Fibroblast of lung (primary cell): ENCODE data around the gene ATXN7L1.

Experiments
- CTCF ChIP-seq, 2 donors: IDR thresholded peaks in 1 of 2; conservative IDR thresholded peaks in 1 of 2; 1 replicate in 1 of 2; 2 replicates in 1 of 2; pipeline ENCODE4 v1.5.1; 2011 to 2012; ENCODE audit warnings: low read length in 2 of 2, control low read depth in 1 of 2, inconsistent platforms in 1 of 2, low read depth in 1 of 2, mild to moderate bottlenecking in 1 of 2
- EZH2 ChIP-seq: IDR thresholded peaks from 2 replicates; pipeline ENCODE4 v1.5.1; 2012; ENCODE audit warnings: low read length, control low read depth, mild to moderate bottlenecking; ENCODE audit errors: missing control alignments

GRCh38 chr7:105691680-105692564 lies 184.5 kb downstream of the ATXN7L1 start:
- no peak for TF ChIP-seq CTCF (conservative IDR thresholded peaks at IDR 0.05 in 1 of 2, IDR thresholded peaks at IDR 0.05 in 1 of 2; ENCODE audit: low read depth in 1 of 2, low read length in 2 of 2)
- TF ChIP-seq EZH2, result no peak
